ENCODE results near the gene PLEK. TPM values are rescaled to one million over a fixed set of nuclear protein-coding genes. Genes with fewer than 3 reads are reported as not detected.

PLEK gene
- total and polyA plus RNA-seq, 2 of the 13 experiments (the other 11 are each of a cell fraction or from before 2014, with no cell fraction given) = not detected

DNA sequence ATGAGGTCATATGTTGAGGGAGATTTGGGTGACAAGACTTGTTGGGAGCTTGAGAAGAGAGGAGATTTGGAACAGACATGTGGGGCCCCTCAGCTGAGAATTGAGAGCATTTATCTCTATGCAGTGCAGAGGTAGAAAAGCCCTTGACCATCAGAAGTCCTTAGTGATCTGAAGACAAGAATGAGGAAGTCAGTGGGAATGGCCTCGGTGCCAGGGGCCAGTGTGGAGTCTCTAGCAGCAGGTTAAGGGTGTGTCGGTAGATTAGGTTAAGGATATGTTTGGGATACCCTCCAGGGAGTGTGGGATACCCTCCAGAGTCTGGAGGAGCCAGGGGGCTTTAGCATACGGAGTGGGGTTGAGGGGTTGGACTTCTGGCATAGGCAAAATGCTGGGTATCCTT lies 60.4 kb downstream of the PLEK start:
- H3K79me2 ChIP-seq (ENCODE audit: insufficient read depth, low read length) = no peaks in the 10 kb centered on the region
- no peaks in the 10 kb centered on the region for H4K20me1 ChIP-seq (ENCODE audit: insufficient read depth, low read length)
- intact Hi-C loops (cut with micrococcal nuclease; ENCODE audit: unreplicated experiment) = no loop called here
- no peaks in the 10 kb centered on the region for H3K9me3 ChIP-seq (ENCODE audit: low read length)
- FAIRE-seq = no peak
- H2AFZ ChIP-seq (ENCODE audit: low read length) = no peak overlapping the region
- no peak overlapping the region for H3K27ac ChIP-seq (ENCODE audit: extremely low read length, insufficient read depth, low read length)
- no peak overlapping the region for H3K9ac ChIP-seq (ENCODE audit: insufficient read depth, low read depth, low read length)
- POLR2A ChIA-PET = no interaction called here
- no peak overlapping the region for H3K4me3 ChIP-seq (replicated peaks in 1 of 3; ENCODE audit: insufficient read depth in 1 of 3, low read depth in 2 of 3, low read length in 3 of 3)
- peaks cover 0 to 11% of the 10 kb centered on the region in 2 experiments; a peak in 2 of 5 replicates for H3K27me3 ChIP-seq (ENCODE audit: control insufficient read depth in 1 of 2, insufficient read depth in 2 of 2, low read length in 2 of 2)
- H3K36me3 ChIP-seq (replicated peaks in 1 of 2; ENCODE audit: control insufficient read depth in 1 of 2, insufficient read depth in 2 of 2, low read length in 2 of 2) = no peaks in the 10 kb centered on the region
- in situ Hi-C loops (cut with HindIII; ENCODE audit: extremely low pct_ligation_motif_present, low pct_unique_long_range_greater_than_20kb) = no loop called here
- H3K4me1 ChIP-seq (ENCODE audit: insufficient read depth, low read length) = no peaks in the 10 kb centered on the region
- no TSS peak for BruUV-seq (replicated peaks)
- CTCF ChIA-PET (ENCODE audit: low intra/inter-chr PET ratio, low total read pairs) = no interaction called here
- no peak for DNase-seq (ENCODE audit: low spot score)
- WGBS (ENCODE audit: low lambda C conversion rate) = 19% methylated on average over 3 of the region's 3 CpGs
- TF ChIP-seq GATAD1 (CRISPR knock-in tag; IDR thresholded peaks at IDR 0.05) = no peak
- TF ChIP-seq ZFP36L2 (CRISPR knock-in tag; IDR thresholded peaks at IDR 0.05) = no peak
- TF ChIP-seq ATAD3A (CRISPR knock-in tag; IDR thresholded peaks at IDR 0.05) = no peak
- no peak for TF ChIP-seq ELF3 (CRISPR knock-in tag; IDR thresholded peaks at IDR 0.05)
- no peak for TF ChIP-seq ZNF446 (CRISPR knock-in tag; IDR thresholded peaks at IDR 0.05)
- TF ChIP-seq, protein P1, sequence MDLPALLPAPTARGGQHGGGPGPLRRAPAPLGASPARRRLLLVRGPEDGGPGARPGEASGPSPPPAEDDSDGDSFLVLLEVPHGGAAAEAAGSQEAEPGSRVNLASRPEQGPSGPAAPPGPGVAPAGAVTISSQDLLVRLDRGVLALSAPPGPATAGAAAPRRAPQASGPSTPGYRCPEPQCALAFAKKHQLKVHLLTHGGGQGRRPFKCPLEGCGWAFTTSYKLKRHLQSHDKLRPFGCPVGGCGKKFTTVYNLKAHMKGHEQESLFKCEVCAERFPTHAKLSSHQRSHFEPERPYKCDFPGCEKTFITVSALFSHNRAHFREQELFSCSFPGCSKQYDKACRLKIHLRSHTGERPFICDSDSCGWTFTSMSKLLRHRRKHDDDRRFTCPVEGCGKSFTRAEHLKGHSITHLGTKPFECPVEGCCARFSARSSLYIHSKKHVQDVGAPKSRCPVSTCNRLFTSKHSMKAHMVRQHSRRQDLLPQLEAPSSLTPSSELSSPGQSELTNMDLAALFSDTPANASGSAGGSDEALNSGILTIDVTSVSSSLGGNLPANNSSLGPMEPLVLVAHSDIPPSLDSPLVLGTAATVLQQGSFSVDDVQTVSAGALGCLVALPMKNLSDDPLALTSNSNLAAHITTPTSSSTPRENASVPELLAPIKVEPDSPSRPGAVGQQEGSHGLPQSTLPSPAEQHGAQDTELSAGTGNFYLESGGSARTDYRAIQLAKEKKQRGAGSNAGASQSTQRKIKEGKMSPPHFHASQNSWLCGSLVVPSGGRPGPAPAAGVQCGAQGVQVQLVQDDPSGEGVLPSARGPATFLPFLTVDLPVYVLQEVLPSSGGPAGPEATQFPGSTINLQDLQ (CRISPR knock-in tag; IDR thresholded peaks at IDR 0.05) = no peak
- TF ChIP-seq, protein P2, sequence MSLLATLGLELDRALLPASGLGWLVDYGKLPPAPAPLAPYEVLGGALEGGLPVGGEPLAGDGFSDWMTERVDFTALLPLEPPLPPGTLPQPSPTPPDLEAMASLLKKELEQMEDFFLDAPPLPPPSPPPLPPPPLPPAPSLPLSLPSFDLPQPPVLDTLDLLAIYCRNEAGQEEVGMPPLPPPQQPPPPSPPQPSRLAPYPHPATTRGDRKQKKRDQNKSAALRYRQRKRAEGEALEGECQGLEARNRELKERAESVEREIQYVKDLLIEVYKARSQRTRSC (CRISPR knock-in tag; IDR thresholded peaks at IDR 0.05; ENCODE audit: low read depth) = no peak
- TF ChIP-seq, protein P3, sequence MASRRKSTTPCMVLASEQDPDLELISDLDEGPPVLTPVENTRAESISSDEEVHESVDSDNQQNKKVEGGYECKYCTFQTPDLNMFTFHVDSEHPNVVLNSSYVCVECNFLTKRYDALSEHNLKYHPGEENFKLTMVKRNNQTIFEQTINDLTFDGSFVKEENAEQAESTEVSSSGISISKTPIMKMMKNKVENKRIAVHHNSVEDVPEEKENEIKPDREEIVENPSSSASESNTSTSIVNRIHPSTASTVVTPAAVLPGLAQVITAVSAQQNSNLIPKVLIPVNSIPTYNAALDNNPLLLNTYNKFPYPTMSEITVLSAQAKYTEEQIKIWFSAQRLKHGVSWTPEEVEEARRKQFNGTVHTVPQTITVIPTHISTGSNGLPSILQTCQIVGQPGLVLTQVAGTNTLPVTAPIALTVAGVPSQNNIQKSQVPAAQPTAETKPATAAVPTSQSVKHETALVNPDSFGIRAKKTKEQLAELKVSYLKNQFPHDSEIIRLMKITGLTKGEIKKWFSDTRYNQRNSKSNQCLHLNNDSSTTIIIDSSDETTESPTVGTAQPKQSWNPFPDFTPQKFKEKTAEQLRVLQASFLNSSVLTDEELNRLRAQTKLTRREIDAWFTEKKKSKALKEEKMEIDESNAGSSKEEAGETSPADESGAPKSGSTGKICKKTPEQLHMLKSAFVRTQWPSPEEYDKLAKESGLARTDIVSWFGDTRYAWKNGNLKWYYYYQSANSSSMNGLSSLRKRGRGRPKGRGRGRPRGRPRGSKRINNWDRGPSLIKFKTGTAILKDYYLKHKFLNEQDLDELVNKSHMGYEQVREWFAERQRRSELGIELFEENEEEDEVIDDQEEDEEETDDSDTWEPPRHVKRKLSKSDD (CRISPR knock-in tag; IDR thresholded peaks at IDR 0.05; ENCODE audit: low read depth) = no peak
- H3K4me2 ChIP-seq (ENCODE audit: low read depth, low read length) = no peak overlapping the region
- ATAC-seq = no peak

All from HepG2 (cell line).